NCI-H2227 treated with DMSO at 0.1 percent for 48 hours (cell line): Measurements from ENCODE around the gene NFE2L1.
"Not testable (repeated sequence)": the region's sequence is repeated elsewhere in the genome, so short reads cannot be mapped to it uniquely, and the experiment has no call there.

ENCODE experiments used
- DNase-seq: peaks from one replicate; lab custom pipeline; 2025; lab: John Stamatoyannopoulos, UW

NFE2L1 gene

GRCh38 chr17:48047741-48048383, at the start of gene NFE2L1:
TSS of gene NFE2L1 (plus strand) at chr17:48048359. CDS start at chr17:48051119, 2,760 bp downstream.
- DNase-seq = peak; percentile 98

GRCh38 chr17:47999582-47999981, 48.6 kb upstream of the NFE2L1 start:
- no peak for DNase-seq

- no peak for DNase-seq
Observed at GRCh38 chr17:48001197-48001596, 47.0 kb upstream of the NFE2L1 start.

GRCh38 chr17:48001657-48002056, 46.5 kb upstream of the NFE2L1 start:
- not testable (repeated sequence) for DNase-seq

GRCh38 chr17:48002266-48002915, 45.8 kb upstream of the NFE2L1 start:
- peak; percentile 66 for DNase-seq

GRCh38 chr17:48002916-48003416, 45.2 kb upstream of the NFE2L1 start:
- DNase-seq = peak; percentile 92

GRCh38 chr17:48003417-48004151, 44.6 kb upstream of the NFE2L1 start:
- DNase-seq = peak; percentile 98

GRCh38 chr17:48004983-48005382, 43.2 kb upstream of the NFE2L1 start:
- peak; percentile 81 for DNase-seq

- DNase-seq = no peak
Observed at GRCh38 chr17:48006936-48007709, 41.0 kb upstream of the NFE2L1 start.

- no peak for DNase-seq
Observed at GRCh38 chr17:48010193-48010592, 38.0 kb upstream of the NFE2L1 start.

- peak; percentile 67 for DNase-seq
Observed at GRCh38 chr17:48011405-48012150, 36.6 kb upstream of the NFE2L1 start.

GRCh38 chr17:48012151-48012520, 36.0 kb upstream of the NFE2L1 start:
- peak; percentile 98 for DNase-seq

- no peak for DNase-seq
Observed at GRCh38 chr17:48012654-48013053, 35.5 kb upstream of the NFE2L1 start.

- DNase-seq = no peak
Observed at GRCh38 chr17:48013876-48014594, 34.1 kb upstream of the NFE2L1 start.

GRCh38 chr17:48014595-48015111, 33.5 kb upstream of the NFE2L1 start:
- peak; percentile 88 for DNase-seq

- DNase-seq = no peak
Observed at GRCh38 chr17:48016112-48016511, 32.0 kb upstream of the NFE2L1 start.

- DNase-seq = not testable (repeated sequence)
Observed at GRCh38 chr17:48017817-48018158, 30.4 kb upstream of the NFE2L1 start.

- no peak for DNase-seq
Observed at GRCh38 chr17:48021934-48022333, 26.2 kb upstream of the NFE2L1 start.

GRCh38 chr17:48022901-48023300, 25.3 kb upstream of the NFE2L1 start:
- DNase-seq = no peak

- DNase-seq = peak; percentile 90
Observed at GRCh38 chr17:48023400-48024148, 24.6 kb upstream of the NFE2L1 start.
